Posterior cingulate gyrus (tissue), 11 donors: ENCODE data around the gene PDE7B.

Source experiments
- DNase-seq, 10 donors: peaks; one replicate each; pipeline versions ENCODE4 v3.0.0 to v3.0.0-alpha.2; 2020 to 2021; ENCODE audit warnings: mixed read lengths in 3 of 10
- intact Hi-C: fragments of 100-400 bp; cut with DNase I; formaldehyde crosslinking; loops from one replicate; pipeline ENCODE4 v1.15.1; 2023

PDE7B gene

DNA sequence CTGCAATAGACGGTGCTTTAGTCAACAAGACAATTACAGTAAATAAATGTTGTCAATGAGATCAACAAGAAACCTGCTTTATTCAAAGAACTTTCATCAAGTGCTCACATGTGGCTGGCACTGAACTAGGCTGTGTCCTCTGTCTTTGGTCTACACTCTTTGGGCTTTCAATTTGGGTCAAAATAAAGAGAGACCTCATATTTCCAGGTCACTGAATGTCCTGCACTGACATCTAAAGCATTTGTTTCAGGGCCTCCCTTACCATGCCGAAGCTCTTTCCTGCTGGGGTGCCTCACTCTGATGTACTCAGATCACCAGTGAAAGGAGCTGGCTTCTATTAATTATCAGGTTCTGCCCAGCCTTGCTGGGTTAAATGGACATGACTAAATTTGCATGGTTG is 32.0 kb downstream of the PDE7B start:
- intact Hi-C loops, result no loop called here

DNA sequence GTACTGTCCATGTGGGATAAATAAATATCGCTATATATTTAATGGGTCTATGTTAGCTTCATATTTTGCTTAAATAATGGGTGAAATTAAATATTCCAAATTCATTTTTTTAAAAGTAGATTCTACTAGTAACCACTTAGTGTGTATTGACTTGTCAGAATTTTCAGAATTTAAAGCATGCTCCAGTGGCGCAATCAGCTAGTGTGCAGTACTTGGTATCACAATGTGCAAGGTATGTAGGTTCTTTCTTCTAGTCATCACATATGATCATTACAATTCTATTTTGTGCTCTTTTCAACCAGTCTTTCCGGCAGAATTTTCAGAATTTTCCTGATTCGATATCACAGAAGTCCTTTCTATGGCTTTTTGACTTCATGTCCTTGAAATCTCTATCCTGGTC is 32.6 kb downstream of the PDE7B start:
- no peak for DNase-seq
- intact Hi-C loops, result no loop called here

More for the DNA sequence above, 32.0 kb downstream of the PDE7B start:
- no peak for DNase-seq

- intact Hi-C loops, result no loop called here
- DNase-seq, result no peak
Measured at GRCh38 chr6:135887069-135887468, 35.6 kb downstream of the PDE7B start.

DNA sequence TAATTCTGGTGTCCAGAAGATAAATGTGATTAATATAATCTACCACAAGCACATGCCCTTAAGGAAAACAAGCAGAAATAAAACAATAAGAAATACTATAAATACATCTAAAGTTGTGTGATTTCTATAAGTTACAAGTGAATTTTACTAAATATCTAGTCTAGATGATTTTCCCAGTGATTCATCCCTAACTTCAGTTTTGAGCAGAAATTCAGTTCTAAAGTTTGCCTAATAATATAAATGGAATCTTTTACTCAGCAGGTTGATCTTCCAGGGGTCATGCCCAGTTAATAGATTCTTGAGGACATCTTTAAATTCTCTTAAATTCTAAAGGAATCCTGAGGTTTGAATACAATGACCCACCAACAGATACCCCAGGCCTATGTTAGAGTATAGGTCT is 37.3 kb downstream of the PDE7B start:
- no peak for DNase-seq
- intact Hi-C loops, result no loop called here

DNA sequence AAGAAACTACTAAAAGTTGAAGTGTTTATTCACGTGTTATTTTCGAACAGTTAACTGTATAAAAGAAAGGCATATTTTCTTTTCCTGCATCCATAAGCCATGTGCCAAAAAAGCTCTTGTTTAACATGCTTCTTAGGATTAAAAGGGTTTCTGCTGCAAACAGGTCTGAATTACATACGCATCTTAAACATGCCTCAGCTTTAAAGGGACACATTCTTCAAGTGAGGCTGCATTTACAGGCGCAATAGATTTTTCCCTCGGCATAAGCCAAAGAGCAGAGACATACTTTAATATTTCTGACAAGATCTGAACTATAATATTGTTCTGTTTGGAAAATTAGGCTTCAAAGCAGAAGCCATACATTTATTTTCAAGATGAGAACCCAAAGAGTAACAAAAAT is 39.4 kb downstream of the PDE7B start:
- no peak for DNase-seq
- intact Hi-C loops, result no loop called here

GRCh38 chr6:135891710-135892109 is 40.2 kb downstream of the PDE7B start:
- intact Hi-C loops, result no loop called here
- no peak for DNase-seq

GRCh38 chr6:135895231-135895911 is 43.9 kb downstream of the PDE7B start:
- DNase-seq, result no peak
- intact Hi-C loops, result no loop called here

- DNase-seq, result no peak
- intact Hi-C loops, result no loop called here
Measured at GRCh38 chr6:135897087-135897486, 45.6 kb downstream of the PDE7B start.

- peak in 4 of 10 donors; percentile 10 to 44 (median 34) for DNase-seq
- intact Hi-C loops, result no loop called here
Measured at GRCh38 chr6:135901774-135902524, 50.4 kb downstream of the PDE7B start.

GRCh38 chr6:135902756-135903331 is 51.3 kb downstream of the PDE7B start:
- intact Hi-C loops, result no loop called here
- no peak for DNase-seq

DNA sequence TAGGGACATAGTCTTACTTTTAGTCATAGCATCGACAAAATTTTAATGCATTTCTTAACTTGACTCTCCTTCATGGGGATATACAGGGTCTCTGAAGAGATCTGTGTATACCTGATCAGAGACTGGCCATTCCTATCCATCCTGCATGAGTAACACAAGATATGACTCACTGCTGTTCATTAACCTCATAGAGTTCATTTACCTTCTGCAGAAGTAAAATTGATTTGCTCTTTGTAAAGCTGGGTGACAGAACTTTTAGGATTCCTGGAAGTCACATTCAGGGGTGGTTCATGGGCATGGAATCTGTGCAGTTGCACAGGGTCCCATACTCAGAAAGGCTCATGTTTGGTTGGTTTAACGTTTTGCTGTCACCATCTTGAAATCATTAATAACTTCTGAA is 53.2 kb downstream of the PDE7B start:
- intact Hi-C loops, result no loop called here
- no peak for DNase-seq

DNA sequence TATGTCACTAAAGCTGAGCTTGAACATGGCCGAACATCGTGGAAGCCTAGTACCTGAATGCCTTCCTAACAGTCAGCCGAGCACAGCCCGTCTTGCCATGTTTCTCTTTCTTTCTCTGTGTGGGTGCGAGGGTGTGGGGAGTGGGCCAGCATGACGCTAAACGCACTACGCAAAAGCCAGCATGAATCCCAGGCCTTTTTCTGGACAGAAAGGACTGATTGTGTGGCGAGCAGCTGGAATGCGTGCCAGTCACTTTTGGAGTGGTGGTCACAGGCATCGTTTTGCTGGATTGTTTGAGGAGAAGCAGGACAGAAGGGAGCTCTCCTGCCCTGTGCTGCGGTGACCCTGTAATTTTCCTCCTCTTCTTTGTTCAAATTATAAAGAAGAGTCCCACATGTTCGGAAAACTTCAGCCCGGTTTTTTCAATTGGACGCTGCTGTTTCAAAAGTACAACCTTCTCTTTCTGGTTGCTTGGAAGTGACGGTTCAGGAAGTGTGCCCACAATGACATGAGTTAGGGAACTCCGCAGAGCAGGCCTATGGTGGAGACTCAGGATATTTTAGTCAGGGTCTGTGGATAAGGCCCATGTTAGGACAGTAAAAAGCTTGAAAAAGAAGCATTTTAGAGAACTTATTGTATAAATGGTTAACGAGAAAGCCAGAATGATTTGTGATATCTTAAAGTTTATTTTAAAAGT is 54.3 kb downstream of the PDE7B start:
- intact Hi-C loops, result no loop called here
- DNase-seq, result peak; percentile 16 to 85 (median 32)

- intact Hi-C loops, result no loop called here
- no peak for DNase-seq
Measured at GRCh38 chr6:135906542-135906941, 55.0 kb downstream of the PDE7B start.

DNA sequence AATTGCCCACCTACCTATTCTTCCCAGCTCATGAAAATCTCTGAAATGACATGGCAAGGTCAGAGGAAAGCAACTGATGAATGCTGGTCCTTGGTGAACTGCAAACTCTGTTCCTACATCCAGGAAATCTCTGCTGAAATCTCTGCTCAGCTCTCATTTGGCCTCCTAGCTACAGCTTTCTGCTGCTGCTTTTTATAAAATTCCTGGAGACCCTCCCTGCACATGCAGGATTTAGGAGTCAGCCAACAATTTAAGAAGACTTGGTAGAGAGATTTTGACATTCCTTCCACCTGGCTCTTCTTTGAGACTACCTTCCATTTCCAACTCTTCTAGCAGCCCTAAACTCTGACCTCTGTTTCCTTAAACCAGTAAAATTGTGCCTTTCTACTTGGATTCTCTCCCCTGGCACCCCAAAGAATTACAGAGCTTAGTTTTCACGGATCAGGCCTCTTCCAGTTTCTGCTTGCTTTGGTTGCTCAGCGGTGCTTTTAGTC is 55.5 kb downstream of the PDE7B start:
- no peak for DNase-seq
- intact Hi-C loops, result no loop called here

GRCh38 chr6:135909737-135910387 is 58.4 kb downstream of the PDE7B start:
- intact Hi-C loops, result no loop called here
- DNase-seq, result peak in 2 of 10 donors; percentile 5 to 20

- intact Hi-C loops, result no loop called here
- no peak for DNase-seq
Measured at GRCh38 chr6:135910790-135911618, 59.5 kb downstream of the PDE7B start.

DNA sequence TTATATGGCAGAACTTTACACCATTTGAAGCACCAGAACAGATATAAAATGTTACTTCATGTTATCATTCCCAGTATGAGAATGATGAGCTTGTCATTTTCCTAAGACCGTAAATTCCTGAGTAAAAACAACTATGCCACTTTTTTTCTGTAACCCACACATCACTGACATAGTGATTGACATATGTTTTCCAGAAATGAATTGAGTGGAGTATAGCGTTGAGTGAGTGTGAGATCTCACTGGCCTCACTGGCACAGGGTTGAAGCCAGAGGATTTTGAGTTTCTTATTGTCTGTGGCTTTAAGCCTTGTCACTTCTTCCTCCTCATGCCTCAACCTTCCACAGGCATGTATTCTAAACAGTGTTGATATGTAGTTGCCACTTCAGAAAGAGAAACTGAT is 62.3 kb downstream of the PDE7B start:
- no peak for DNase-seq
- intact Hi-C loops, result no loop called here

- intact Hi-C loops, result no loop called here
- DNase-seq, result no peak
Measured at GRCh38 chr6:135919026-135919425, 67.5 kb downstream of the PDE7B start.

- intact Hi-C loops, result no loop called here
- no peak for DNase-seq
Measured at GRCh38 chr6:135920689-135921088, 69.2 kb downstream of the PDE7B start.

GRCh38 chr6:135921188-135921587 is 69.7 kb downstream of the PDE7B start:
- intact Hi-C loops, result no loop called here
- no peak for DNase-seq
